Prostate gland (tissue), 2 donors: ENCODE data around the gene MAP7D1.

Experiments used
- POLR2A ChIP-seq: fragments of 450-650 bp; IDR thresholded peaks from one replicate; pipeline ENCODE4 v1.6.1; 2016; ENCODE audit warnings: antibody characterized with exemption, mild to moderate bottlenecking
- POLR2AphosphoS5 ChIP-seq: sonication (generic); formaldehyde crosslinking; IDR thresholded peaks from one replicate; pipeline ENCODE4 v1.6.1; 2017; ENCODE audit warnings: antibody characterized with exemption
- TF ChIP-seq, protein P1 (sequence below), 4 experiments: fragments of 200-600 bp in 2 of 4; fragments of 450-650 bp in 2 of 4; sonication (generic) in 2 of 4; IDR thresholded peaks; 1 replicate in 3 of 4; 2 replicates in 1 of 4; pipeline ENCODE4 v1.5.1; 2016 to 2019; ENCODE audit warnings: antibody characterized with exemption in 4 of 4, mild to moderate bottlenecking in 2 of 4, moderate library complexity in 2 of 4

DNA sequence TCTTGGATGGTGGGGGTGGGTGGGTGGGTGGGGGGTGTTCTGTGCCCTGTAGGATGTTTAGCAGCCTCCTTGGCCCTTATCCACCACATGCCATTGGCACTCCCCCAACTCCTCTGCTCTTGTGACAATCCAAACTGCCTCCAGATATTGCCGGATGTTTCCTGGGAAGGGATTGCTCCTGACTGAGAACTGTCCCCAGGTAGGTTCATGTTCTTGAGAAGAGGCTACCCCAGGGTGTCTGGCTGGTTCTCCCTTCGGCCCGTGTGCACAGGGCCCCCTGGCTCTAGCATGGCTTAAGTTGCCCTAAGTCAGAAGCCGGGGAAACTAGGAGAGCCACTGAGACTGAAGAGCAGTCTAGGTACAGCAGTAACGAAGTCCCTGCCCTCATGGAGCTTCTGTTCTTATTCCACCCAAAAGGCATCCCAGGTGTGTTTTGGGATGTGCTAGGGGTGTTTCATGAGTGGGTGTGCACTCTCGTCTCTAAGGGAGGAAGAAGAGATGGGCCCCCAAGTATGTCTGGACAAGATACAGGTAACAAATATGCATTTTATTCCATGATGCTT lies 48.5 kb downstream of the MAP7D1 start:
- TF ChIP-seq, protein P1, sequence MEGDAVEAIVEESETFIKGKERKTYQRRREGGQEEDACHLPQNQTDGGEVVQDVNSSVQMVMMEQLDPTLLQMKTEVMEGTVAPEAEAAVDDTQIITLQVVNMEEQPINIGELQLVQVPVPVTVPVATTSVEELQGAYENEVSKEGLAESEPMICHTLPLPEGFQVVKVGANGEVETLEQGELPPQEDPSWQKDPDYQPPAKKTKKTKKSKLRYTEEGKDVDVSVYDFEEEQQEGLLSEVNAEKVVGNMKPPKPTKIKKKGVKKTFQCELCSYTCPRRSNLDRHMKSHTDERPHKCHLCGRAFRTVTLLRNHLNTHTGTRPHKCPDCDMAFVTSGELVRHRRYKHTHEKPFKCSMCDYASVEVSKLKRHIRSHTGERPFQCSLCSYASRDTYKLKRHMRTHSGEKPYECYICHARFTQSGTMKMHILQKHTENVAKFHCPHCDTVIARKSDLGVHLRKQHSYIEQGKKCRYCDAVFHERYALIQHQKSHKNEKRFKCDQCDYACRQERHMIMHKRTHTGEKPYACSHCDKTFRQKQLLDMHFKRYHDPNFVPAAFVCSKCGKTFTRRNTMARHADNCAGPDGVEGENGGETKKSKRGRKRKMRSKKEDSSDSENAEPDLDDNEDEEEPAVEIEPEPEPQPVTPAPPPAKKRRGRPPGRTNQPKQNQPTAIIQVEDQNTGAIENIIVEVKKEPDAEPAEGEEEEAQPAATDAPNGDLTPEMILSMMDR (IDR thresholded peaks at IDR 0.05), result no peak
- TF ChIP-seq POLR2AphosphoS5 (no peak), POLR2A (no peak)
